Measurements from ENCODE around the gene STKLD1. TPM values are rescaled to one million over a fixed set of nuclear protein-coding genes. Genes with fewer than 3 reads are reported as not detected.

The STKLD1 gene
- total and polyA plus RNA-seq, 4 donors = 0.40 to 3.1 (median 1.1) TPM

DNA sequence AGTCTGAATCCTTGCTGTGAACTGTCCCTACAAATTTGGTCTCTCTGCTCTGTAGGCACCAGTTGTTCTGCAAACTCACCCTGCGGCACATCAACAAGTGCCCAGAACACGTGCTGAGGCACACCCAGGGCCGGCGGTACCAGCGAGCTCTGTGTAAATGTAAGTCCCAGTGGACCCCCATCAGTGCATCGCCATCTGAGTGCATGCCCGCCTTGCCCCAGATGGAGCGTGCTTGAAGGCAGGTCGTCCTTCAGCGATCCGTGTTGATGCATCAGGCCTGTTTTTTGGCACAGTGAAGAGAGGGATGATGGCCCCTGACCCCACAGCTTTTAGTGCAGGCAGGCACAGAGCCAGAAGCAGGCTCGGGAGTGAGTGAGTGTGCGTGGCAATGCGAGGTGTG, 18.5 kb upstream of the STKLD1 start:
- no peak for ATAC-seq (ENCODE audit: insufficient read depth, low FRiP score)
- Histone ChIP-seq H3K9me3 (ENCODE audit: control insufficient read depth in 4 of 4, insufficient read depth in 3 of 4, low read length in 3 of 4) (no peaks in the 10 kb centered on the region), H3K27me3 (ENCODE audit: control insufficient read depth in 3 of 3, insufficient read depth in 3 of 3, low read length in 2 of 3) (no peaks in the 10 kb centered on the region), H3K9ac (ENCODE audit: insufficient read depth in 1 of 2, low read length in 2 of 2) (no peak overlapping the region), H3K36me3 (ENCODE audit: control insufficient read depth in 4 of 4, insufficient read depth in 4 of 4, low read length in 4 of 4) (peaks cover 10 to 38% (median 29%) of the 10 kb centered on the region in 4 donors), H3K4me3 (no peak overlapping the region), H3K27ac (ENCODE audit: low read depth in 1 of 2, low read length in 1 of 2) (no peak overlapping the region), H3K4me1 (ENCODE audit: control insufficient read depth in 5 of 5, insufficient read depth in 5 of 5, low read length in 5 of 5) (peaks cover 0 to 20% (median 9%) of the 10 kb centered on the region in 5 donors)
- TF ChIP-seq, protein P1, sequence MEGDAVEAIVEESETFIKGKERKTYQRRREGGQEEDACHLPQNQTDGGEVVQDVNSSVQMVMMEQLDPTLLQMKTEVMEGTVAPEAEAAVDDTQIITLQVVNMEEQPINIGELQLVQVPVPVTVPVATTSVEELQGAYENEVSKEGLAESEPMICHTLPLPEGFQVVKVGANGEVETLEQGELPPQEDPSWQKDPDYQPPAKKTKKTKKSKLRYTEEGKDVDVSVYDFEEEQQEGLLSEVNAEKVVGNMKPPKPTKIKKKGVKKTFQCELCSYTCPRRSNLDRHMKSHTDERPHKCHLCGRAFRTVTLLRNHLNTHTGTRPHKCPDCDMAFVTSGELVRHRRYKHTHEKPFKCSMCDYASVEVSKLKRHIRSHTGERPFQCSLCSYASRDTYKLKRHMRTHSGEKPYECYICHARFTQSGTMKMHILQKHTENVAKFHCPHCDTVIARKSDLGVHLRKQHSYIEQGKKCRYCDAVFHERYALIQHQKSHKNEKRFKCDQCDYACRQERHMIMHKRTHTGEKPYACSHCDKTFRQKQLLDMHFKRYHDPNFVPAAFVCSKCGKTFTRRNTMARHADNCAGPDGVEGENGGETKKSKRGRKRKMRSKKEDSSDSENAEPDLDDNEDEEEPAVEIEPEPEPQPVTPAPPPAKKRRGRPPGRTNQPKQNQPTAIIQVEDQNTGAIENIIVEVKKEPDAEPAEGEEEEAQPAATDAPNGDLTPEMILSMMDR (IDR thresholded peaks at IDR 0.05; ENCODE audit: control extremely low read depth, extremely low read depth) = no peak
- 84 to 91% methylated on average over 14 of the region's 14 CpGs for WGBS, 2 donors
- no peak for DNase-seq

DNA sequence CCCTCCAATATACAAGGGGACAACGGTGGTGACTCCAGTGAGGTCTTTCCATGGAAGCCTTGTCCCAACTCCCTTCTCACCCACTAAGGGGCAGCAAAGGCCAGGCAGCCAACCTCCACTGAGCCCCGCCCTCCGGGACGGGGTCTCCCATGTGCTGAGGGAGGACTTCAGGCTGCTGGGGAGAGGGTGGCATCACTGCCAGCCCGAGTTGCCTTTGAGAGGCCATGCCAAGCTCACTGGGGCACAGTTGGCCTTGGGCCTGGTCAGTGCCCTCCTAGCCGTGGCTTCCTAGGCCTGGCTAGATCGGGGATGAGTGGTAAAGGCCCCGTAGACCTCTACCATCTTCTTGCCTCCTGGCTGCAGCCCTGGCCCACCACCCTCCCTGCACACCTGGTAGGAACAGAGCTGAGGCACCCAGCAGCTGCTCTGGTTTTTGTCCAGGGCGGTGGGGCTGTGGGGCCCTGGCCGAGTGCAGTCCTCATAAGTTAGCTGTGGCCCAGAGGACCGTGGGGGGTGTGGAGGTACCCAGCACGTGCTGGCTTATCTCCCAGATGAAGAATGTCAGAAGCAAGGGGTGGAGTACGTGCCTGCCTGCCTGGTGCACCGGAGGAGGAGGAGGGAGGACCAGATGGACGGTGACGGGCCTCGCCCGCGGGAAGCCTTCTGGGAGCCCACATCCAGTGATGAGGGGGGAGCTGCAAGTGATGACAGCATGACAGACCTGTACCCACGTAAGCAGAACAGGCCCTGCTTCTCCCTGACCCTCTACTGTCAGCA, 16.6 kb upstream of the STKLD1 start:
- H3K9me3 ChIP-seq (ENCODE audit: control insufficient read depth in 4 of 4, insufficient read depth in 3 of 4, low read length in 3 of 4) = no peaks in the 10 kb centered on the region
- H3K27ac ChIP-seq (ENCODE audit: low read depth in 1 of 2, low read length in 1 of 2) = no peak overlapping the region
- DNase-seq (peak in 2 of 3 donors; percentile 25 to 32), ATAC-seq (ENCODE audit: insufficient read depth, low FRiP score) (no peak)
- H3K9ac ChIP-seq (ENCODE audit: insufficient read depth in 1 of 2, low read length in 2 of 2) = no peak overlapping the region
- H3K4me3 ChIP-seq = no peak overlapping the region
- no peaks in the 10 kb centered on the region for H3K27me3 ChIP-seq (ENCODE audit: control insufficient read depth in 3 of 3, insufficient read depth in 3 of 3, low read length in 2 of 3)
- WGBS, 2 donors = 67 to 70% methylated on average over 20 of the region's 20 CpGs
- peaks cover 11 to 47% (median 33%) of the 10 kb centered on the region in 4 donors for H3K36me3 ChIP-seq (ENCODE audit: control insufficient read depth in 4 of 4, insufficient read depth in 4 of 4, low read length in 4 of 4)
- TF ChIP-seq, protein P1 (IDR thresholded peaks at IDR 0.05; ENCODE audit: control extremely low read depth, extremely low read depth) = no peak
- peaks cover 3 to 35% (median 9%) of the 10 kb centered on the region in 5 donors for H3K4me1 ChIP-seq (ENCODE audit: control insufficient read depth in 5 of 5, insufficient read depth in 5 of 5, low read length in 5 of 5)

DNA sequence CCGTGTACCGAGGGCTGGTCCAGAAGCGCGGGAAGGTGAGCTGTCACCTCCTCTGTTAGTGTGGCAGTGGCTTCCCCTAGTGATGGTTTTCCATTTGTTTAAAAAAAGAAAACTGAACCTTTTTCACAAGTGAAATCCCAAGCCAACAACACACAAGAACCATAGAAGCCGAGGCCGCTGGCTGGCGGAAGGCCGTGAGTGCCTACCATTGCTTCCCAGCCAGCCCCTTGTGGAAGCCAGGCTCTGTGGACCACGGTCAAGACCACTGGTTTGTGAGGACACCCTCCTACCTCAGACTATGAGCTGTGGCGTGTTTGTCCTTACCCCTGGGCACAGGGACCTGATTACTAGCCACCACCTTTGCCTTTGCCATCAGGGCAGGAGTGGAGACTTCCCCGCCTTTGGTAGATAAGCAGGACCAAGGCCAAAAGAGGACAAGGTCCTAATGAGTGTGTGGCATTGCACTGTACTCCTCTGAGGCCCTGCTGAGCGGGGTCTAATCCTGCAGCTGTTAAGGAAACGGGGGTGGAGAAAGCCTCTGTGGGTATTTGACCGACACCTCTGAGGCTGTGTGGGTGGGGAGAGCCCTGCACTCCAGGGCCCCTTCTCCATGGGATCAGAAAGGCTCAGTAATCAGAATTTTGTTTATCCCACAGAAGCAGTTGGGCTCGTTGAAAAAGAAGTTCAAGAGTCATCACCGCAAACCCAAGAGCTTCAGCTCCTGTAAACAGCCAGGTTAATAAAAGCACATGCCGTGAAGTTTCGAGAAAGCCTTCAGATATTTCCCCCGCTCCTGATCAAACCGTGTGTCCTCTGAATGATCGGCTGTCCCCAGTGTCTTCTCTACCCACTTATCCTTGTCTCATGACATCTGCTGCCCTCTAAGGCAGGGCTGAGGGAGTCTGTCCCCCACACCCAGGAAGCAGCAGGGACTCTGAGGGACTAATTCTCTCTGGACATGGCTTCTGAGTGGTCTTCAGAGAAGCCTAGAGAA, 15.5 kb upstream of the STKLD1 start:
- H3K9ac ChIP-seq (ENCODE audit: insufficient read depth in 1 of 2, low read length in 2 of 2) = no peak overlapping the region
- ATAC-seq (ENCODE audit: insufficient read depth, low FRiP score) (no peak), DNase-seq (no peak)
- H3K27me3 ChIP-seq (ENCODE audit: control insufficient read depth in 3 of 3, insufficient read depth in 3 of 3, low read length in 2 of 3) = no peaks in the 10 kb centered on the region
- WGBS, 2 donors = 85 to 87% methylated on average over 21 of the region's 21 CpGs
- TF ChIP-seq, protein P1 (IDR thresholded peaks at IDR 0.05; ENCODE audit: control extremely low read depth, extremely low read depth) = no peak
- H3K36me3 ChIP-seq (ENCODE audit: control insufficient read depth in 4 of 4, insufficient read depth in 4 of 4, low read length in 4 of 4) = peaks cover 13 to 52% (median 42%) of the 10 kb centered on the region in 4 donors
- H3K27ac ChIP-seq (ENCODE audit: low read depth in 1 of 2, low read length in 1 of 2) = peak overlapping the region in 1 of 2 donors; percentile 4
- no peak overlapping the region for H3K4me3 ChIP-seq
- no peaks in the 10 kb centered on the region for H3K9me3 ChIP-seq (ENCODE audit: control insufficient read depth in 4 of 4, insufficient read depth in 3 of 4, low read length in 3 of 4)
- peaks cover 3 to 31% (median 9%) of the 10 kb centered on the region in 5 donors for H3K4me1 ChIP-seq (ENCODE audit: control insufficient read depth in 5 of 5, insufficient read depth in 5 of 5, low read length in 5 of 5)

Measured in lung (tissue), 12 donors.